MCF 10A (cell line): ENCODE measurements around the gene TLR9. TPM values are rescaled to one million over a fixed set of nuclear protein-coding genes. Genes with fewer than 3 reads are reported as not detected.

ENCODE experiments used
- BruUV-seq: library from RNA; stranded (reverse); fragments of 400-500 nt; replicated peaks from 2 replicates; lab custom pipeline; 2021; lab: Mats Ljungman, UMichigan
- CTCF ChIA-PET: fragments of 300-600 bp; sonication (Branson Sonifier 250); formaldehyde crosslinking; extraction: SDS; loops from one replicate; lab custom pipeline; 2021; ENCODE audit warnings: antibody characterized with exemption, inconsistent platforms; lab: Yijun Ruan, JAX
- POLR2A ChIA-PET: fragments of 300-600, 350-650 bp; sonication (Branson Sonifier 250); formaldehyde crosslinking; extraction: SDS; loops from one replicate; lab custom pipeline; 2020; ENCODE audit warnings: antibody characterized with exemption, inconsistent platforms; lab: Yijun Ruan, JAX
- DNase-seq: peaks from one replicate; pipeline ENCODE4 v3.0.0-alpha.2; 2018; ENCODE audit not compliant: unreplicated experiment
- H3K27ac Mint-ChIP-seq: one replicate; pipeline ENCODE4 v1.8.0; 2022; ENCODE audit warnings: mild to moderate bottlenecking, low read depth, mixed read lengths; ENCODE audit not compliant: unreplicated experiment
- H3K27me3 Mint-ChIP-seq: one replicate; pipeline ENCODE4 v1.8.0; 2022; ENCODE audit warnings: mixed read lengths; ENCODE audit not compliant: insufficient read depth, unreplicated experiment
- H3K36me3 Mint-ChIP-seq: one replicate; pipeline ENCODE4 v1.8.0; 2022; ENCODE audit warnings: mild to moderate bottlenecking, moderate library complexity, mixed read lengths; ENCODE audit not compliant: insufficient read depth, unreplicated experiment
- H3K4me1 Mint-ChIP-seq: one replicate; pipeline ENCODE4 v1.8.0; 2022; ENCODE audit warnings: mixed read lengths; ENCODE audit not compliant: insufficient read depth, unreplicated experiment
- H3K4me3 Mint-ChIP-seq: one replicate; pipeline ENCODE4 v1.8.0; 2022; ENCODE audit warnings: mild to moderate bottlenecking, moderate library complexity, mixed read lengths; ENCODE audit not compliant: unreplicated experiment
- H3K9me3 Mint-ChIP-seq: one replicate; pipeline ENCODE4 v1.8.0; 2022; ENCODE audit warnings: mixed read lengths; ENCODE audit not compliant: unreplicated experiment
- intact Hi-C: fragments of 100-400 bp; cut with micrococcal nuclease; formaldehyde crosslinking; loops from 2 replicates; pipeline ENCODE4 v1.14.1; 2022
- total RNA-seq: library from RNA; stranded (reverse); gene quantifications from 2 replicates; pipeline ENCODE4 v1.2.3, GENCODE V29; 2022
- TF ChIP-seq, protein P1 (sequence below): fragments of 200-600 bp; IDR thresholded peaks from one replicate; pipeline ENCODE4 v1.8.0; 2022; ENCODE audit warnings: antibody characterized with exemption, mild to moderate bottlenecking; ENCODE audit not compliant: unreplicated experiment

Gene TLR9
- total RNA-seq, 1 experiment from 2014 or later, result not detected

DNA sequence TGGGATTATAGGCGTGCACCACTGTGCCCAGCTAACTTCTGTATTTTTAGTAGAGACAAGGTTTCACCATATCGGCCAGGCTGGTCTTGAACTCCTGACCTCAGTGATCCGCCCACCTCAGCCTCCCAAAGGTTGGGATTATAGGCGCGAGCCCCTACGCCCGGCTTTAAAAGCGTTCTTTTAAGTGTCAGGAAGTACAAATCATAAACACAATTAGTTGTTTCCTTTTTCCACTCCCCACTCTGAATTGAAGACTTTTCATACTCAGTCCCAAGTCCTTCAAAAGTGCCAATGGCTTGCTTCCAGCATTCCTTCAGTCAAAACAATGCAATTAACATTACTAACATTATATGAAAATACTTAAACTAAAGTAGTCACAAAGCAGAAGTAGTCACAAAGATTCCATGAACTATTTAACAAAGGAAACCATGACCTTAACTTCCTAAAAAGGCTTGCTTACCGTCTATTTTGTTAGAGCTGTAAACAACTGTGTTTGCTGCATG lies 44.9 kb upstream of the TLR9 start:
- Mint-ChIP-seq H3K36me3 (peaks cover 97% of the 10 kb centered on the region), H3K27ac (no peak overlapping the region)
- CTCF ChIA-PET, result interaction anchor here (0.7 to 1.4 kb wide), 2 partner anchors 30 to 50 kb away, joined by 3 to 4 read pairs; no protein-coding TSS in a partner anchor

DNA sequence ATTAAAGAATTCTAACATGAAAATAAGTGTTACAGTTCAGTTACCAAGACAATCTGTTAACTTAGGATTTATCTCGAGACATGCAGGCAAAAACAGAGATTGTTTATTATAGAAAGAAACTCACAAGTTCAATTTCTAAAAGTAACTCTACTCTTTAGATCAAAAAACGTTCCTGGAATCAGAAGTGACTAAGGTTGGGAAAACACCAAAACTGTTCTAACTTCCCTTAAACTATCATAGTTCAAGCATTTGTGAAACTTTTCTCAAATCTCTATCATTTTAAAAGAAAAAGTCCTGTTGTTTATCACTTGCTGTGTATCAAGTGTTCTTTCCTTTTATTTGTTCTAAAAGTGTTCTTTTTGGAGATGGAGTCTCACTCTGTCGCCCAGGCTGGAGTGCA lies 44.3 kb upstream of the TLR9 start:
- TF ChIP-seq, protein P1, sequence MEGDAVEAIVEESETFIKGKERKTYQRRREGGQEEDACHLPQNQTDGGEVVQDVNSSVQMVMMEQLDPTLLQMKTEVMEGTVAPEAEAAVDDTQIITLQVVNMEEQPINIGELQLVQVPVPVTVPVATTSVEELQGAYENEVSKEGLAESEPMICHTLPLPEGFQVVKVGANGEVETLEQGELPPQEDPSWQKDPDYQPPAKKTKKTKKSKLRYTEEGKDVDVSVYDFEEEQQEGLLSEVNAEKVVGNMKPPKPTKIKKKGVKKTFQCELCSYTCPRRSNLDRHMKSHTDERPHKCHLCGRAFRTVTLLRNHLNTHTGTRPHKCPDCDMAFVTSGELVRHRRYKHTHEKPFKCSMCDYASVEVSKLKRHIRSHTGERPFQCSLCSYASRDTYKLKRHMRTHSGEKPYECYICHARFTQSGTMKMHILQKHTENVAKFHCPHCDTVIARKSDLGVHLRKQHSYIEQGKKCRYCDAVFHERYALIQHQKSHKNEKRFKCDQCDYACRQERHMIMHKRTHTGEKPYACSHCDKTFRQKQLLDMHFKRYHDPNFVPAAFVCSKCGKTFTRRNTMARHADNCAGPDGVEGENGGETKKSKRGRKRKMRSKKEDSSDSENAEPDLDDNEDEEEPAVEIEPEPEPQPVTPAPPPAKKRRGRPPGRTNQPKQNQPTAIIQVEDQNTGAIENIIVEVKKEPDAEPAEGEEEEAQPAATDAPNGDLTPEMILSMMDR, result no peak
- intact Hi-C loops, result no loop called here
- peaks cover 99% of the 10 kb centered on the region for H3K36me3 Mint-ChIP-seq
- no peak overlapping the region for H3K4me3 Mint-ChIP-seq
- H3K27ac Mint-ChIP-seq, result no peak overlapping the region
- peaks cover 15% of the 10 kb centered on the region for H3K4me1 Mint-ChIP-seq
- BruUV-seq, result no TSS peak
- CTCF ChIA-PET, result interaction anchor here (1.4 kb wide), 1 partner anchor 49 kb away, joined by 3 read pairs; no protein-coding TSS in a partner anchor
- no peaks in the 10 kb centered on the region for H3K27me3 Mint-ChIP-seq
- no peaks in the 10 kb centered on the region for H3K9me3 Mint-ChIP-seq
- no peak for DNase-seq
- POLR2A ChIA-PET, result no interaction called here

More for the DNA sequence above, 44.9 kb upstream of the TLR9 start:
- POLR2A ChIA-PET, result interaction anchor here (0.7 to 0.9 kb wide), 3 partner anchors 10 to 12 kb away, joined by 3 to 4 read pairs (median 4); no protein-coding TSS in a partner anchor
- Mint-ChIP-seq H3K4me1 (peaks cover 15% of the 10 kb centered on the region), H3K27me3 (no peaks in the 10 kb centered on the region), H3K9me3 (no peaks in the 10 kb centered on the region), H3K4me3 (no peak overlapping the region)
- intact Hi-C loops, result no loop called here
- DNase-seq, result no peak
- TF ChIP-seq, protein P1, result no peak
- BruUV-seq, result no TSS peak

DNA sequence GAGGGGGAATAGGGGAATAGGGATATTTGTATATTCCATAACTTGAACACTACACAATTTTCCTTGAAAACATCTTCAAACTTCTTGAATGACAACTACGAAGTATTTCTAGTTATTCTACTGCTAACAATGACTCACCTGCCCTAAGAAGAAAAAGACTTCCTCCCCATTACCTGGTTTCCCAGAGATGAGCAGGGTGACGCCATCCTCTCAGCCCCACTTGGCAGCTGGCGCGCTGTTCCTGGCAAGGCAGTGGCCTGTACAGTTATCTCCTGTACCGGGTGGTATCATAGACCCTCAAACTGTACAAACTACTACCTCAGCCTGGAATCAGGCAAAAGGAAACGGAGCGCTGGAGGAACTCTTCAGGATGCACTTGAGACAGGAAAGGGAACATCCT lies 42.6 kb upstream of the TLR9 start:
- TF ChIP-seq, protein P1, result no peak
- Mint-ChIP-seq H3K27me3 (no peaks in the 10 kb centered on the region), H3K9me3 (no peaks in the 10 kb centered on the region), H3K36me3 (peaks cover 99% of the 10 kb centered on the region), H3K4me3 (no peak overlapping the region), H3K27ac (no peak overlapping the region), H3K4me1 (peaks cover 23% of the 10 kb centered on the region)
- POLR2A ChIA-PET, result interaction anchor here (0.6 to 2.5 kb wide), 3 partner anchors 10 to 28 kb away, joined by 3 to 14 read pairs (median 3); partner anchors contain the start of gene WDR82
- intact Hi-C loops, result no loop called here
- peak; percentile 53 for DNase-seq
- BruUV-seq, result TSS peak; percentile 14
- CTCF ChIA-PET, result interaction anchor here (1.0 kb wide), 1 partner anchor 36 kb away, joined by 3 read pairs; no protein-coding TSS in a partner anchor

DNA sequence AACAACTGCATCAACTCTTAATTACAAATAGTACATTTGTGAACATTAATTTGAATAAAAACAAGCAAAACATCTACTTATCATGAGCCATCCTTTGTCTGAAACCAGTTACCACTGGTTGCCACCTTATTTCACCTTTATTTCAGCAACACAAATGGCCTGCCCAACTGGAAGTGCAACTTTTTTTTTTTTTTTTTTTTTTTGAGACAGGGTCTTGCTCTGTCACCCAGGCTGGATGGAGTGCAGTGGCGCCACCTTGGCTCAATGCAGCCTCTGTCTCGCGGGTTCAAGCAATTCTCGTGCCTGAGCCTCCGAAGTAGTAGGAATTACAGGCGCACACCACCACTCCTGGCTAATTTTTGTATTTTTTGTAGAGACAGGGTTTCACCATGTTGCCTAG lies 39.9 kb upstream of the TLR9 start:
- Mint-ChIP-seq H3K4me3 (no peak overlapping the region), H3K27me3 (no peaks in the 10 kb centered on the region), H3K27ac (no peak overlapping the region), H3K9me3 (no peaks in the 10 kb centered on the region), H3K36me3 (peaks cover 100% of the 10 kb centered on the region), H3K4me1 (peaks cover 16% of the 10 kb centered on the region)
- BruUV-seq, result no TSS peak
- POLR2A ChIA-PET, result interaction anchor here (1.2 kb wide), 1 partner anchor 26 kb away, joined by 5 read pairs; the partner anchor contains the start of gene TWF2
- CTCF ChIA-PET, result interaction anchor here (0.8 kb wide), 1 partner anchor 12 kb away, joined by 3 read pairs; no protein-coding TSS in a partner anchor
- intact Hi-C loops, result no loop called here
- DNase-seq, result no peak
- TF ChIP-seq, protein P1, result no peak
